BJ (cell line): ENCODE measurements around the gene VPS4A. TPM values are rescaled to one million over a fixed set of nuclear protein-coding genes. Genes with fewer than 3 reads are reported as not detected.

Experiments
- CTCF ChIA-PET: fragments of 350-600 bp; formaldehyde crosslinking; extraction: SDS; loops from one replicate; lab custom pipeline; 2021; ENCODE audit warnings: antibody characterized with exemption, inconsistent platforms; lab: Yijun Ruan, JAX
- POLR2A ChIA-PET: fragments of 300-600 bp; sonication (Branson Sonifier 250); formaldehyde crosslinking; extraction: SDS; loops from one replicate; lab custom pipeline; 2021; ENCODE audit warnings: antibody characterized with exemption; lab: Charles Lee
- DNase-seq: peaks from one replicate; pipeline ENCODE4 v3.0.0-alpha.2; 2011; ENCODE audit warnings: low read depth
- H3K27me3 ChIP-seq: 2 replicates; pipeline ENCODE4 v1.6.0; 2011; ENCODE audit warnings: low read length; ENCODE audit not compliant: control insufficient read depth, insufficient read depth
- H3K36me3 ChIP-seq: 2 replicates; pipeline ENCODE4 v1.5.1; 2011; ENCODE audit warnings: low read length; ENCODE audit not compliant: control insufficient read depth, insufficient read depth
- H3K4me3 ChIP-seq: 2 replicates; pipeline ENCODE4 v1.5.1; 2011; ENCODE audit warnings: low read depth, mild to moderate bottlenecking, control low read depth, low read length
- polyA plus RNA-seq: library from polyadenylated mRNA; depleted of rRNA; stranded (reverse); fragments of >200 nt; gene quantifications from 2 replicates; pipeline ENCODE4 v1.2.3, GENCODE V29; 2011
- TF ChIP-seq, protein P1 (sequence below): IDR thresholded peaks from 2 replicates; pipeline ENCODE4 v1.5.1; 2011; ENCODE audit warnings: low read depth, mild to moderate bottlenecking, control low read depth, inconsistent platforms, low read length, moderate library complexity; ENCODE audit not compliant: insufficient read depth

VPS4A gene
- polyA plus RNA-seq, 1 experiment = 19.4 TPM

DNA sequence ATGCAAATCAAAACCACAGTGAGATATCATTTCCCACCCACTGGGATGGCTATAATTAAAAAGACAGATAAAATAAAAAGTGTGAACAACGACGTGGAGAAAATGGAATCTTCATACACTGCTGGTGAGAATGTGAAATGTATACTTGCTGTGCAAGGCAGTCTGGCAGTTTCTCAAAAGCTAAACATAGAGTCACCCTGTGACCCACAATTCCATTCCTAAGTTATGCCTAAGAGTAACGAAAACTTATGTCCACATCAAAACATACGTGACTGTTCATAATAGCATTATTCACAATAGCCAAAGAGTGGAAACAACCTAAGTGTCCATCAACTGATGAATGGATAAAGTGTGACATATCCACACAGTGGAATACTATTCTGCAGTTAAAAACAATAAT is 38.1 kb upstream of the VPS4A start:
- TF ChIP-seq, protein P1, sequence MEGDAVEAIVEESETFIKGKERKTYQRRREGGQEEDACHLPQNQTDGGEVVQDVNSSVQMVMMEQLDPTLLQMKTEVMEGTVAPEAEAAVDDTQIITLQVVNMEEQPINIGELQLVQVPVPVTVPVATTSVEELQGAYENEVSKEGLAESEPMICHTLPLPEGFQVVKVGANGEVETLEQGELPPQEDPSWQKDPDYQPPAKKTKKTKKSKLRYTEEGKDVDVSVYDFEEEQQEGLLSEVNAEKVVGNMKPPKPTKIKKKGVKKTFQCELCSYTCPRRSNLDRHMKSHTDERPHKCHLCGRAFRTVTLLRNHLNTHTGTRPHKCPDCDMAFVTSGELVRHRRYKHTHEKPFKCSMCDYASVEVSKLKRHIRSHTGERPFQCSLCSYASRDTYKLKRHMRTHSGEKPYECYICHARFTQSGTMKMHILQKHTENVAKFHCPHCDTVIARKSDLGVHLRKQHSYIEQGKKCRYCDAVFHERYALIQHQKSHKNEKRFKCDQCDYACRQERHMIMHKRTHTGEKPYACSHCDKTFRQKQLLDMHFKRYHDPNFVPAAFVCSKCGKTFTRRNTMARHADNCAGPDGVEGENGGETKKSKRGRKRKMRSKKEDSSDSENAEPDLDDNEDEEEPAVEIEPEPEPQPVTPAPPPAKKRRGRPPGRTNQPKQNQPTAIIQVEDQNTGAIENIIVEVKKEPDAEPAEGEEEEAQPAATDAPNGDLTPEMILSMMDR = no peak
- DNase-seq = no peak
- ChIA-PET POLR2A (no interaction called here), CTCF (no interaction called here)
- no peaks in the 10 kb centered on the region for H3K27me3 ChIP-seq
- no peaks in the 10 kb centered on the region for H3K36me3 ChIP-seq
- H3K4me3 ChIP-seq = no peak overlapping the region

- DNase-seq = no peak
- CTCF ChIA-PET = no interaction called here
- POLR2A ChIA-PET = no interaction called here
Observed at GRCh38 chr16:69274699-69275235, 36.4 kb upstream of the VPS4A start.

GRCh38 chr16:69276148-69277115 is 34.7 kb upstream of the VPS4A start:
- CTCF ChIA-PET = interaction anchor here (0.6 to 2.1 kb wide), 4 partner anchors 10 to 126 kb away, joined by 3 to 13 read pairs (median 4); no protein-coding TSS in a partner anchor
- POLR2A ChIA-PET = no interaction called here
- H3K27me3 ChIP-seq = no peaks in the 10 kb centered on the region
- TF ChIP-seq, protein P1 = no peak
- DNase-seq = peak; percentile 87
- H3K36me3 ChIP-seq = no peaks in the 10 kb centered on the region
- H3K4me3 ChIP-seq = peak overlapping the region; percentile 11; the same call in 1 of the 2 replicates

More at GRCh38 chr16:69274699-69275235, 36.4 kb upstream of the VPS4A start:
- H3K4me3 ChIP-seq = no peak overlapping the region
- no peaks in the 10 kb centered on the region for H3K27me3 ChIP-seq
- TF ChIP-seq, protein P1 = no peak
- no peaks in the 10 kb centered on the region for H3K36me3 ChIP-seq

GRCh38 chr16:69277413-69277812 is 33.7 kb upstream of the VPS4A start:
- Histone ChIP-seq H3K36me3 (no peaks in the 10 kb centered on the region), H3K27me3 (no peaks in the 10 kb centered on the region), H3K4me3 (no peak overlapping the region)
- no peak for DNase-seq
- CTCF ChIA-PET = interaction anchor here (2.1 kb wide), 1 partner anchor 9 kb away, joined by 13 read pairs; no protein-coding TSS in a partner anchor
- TF ChIP-seq, protein P1 = no peak
- POLR2A ChIA-PET = interaction anchor here (0.8 kb wide), 1 partner anchor 117 kb away, joined by 16 read pairs; no protein-coding TSS in a partner anchor

DNA sequence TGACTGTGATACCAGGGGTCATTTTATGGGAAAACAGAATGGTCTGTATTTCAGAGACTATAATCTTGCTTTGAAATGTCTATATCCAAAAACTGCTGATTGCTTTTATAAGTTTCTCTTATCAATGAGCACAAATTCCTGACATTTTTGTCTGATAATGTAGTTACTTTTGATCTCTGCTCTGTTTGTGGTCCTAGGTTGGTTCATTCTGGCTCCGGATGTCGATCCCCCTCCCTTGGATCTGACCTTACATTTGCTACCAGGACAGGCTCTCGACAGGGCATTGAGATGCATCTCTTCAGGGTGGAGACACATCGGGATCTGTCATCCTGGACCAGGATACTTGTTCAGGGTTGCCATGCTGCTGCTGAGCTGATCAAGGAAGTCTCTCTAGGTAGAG is 27.3 kb upstream of the VPS4A start:
- CTCF ChIA-PET = interaction anchor here (6.4 kb wide), 1 partner anchor 132 kb away, joined by 98 read pairs; no protein-coding TSS in a partner anchor
- POLR2A ChIA-PET = no interaction called here
- DNase-seq = no peak
- TF ChIP-seq, protein P1 = no peak
- Histone ChIP-seq H3K36me3 (no peaks in the 10 kb centered on the region; the same call in 1 of the 2 replicates), H3K4me3 (no peak overlapping the region), H3K27me3 (no peaks in the 10 kb centered on the region)
